SHP77 treated with DMSO at 0.1 percent for 48 hours (cell line): ENCODE measurements around the gene FAM135A.
"Not testable (repeated sequence)": the region's sequence is repeated elsewhere in the genome, so short reads cannot be mapped to it uniquely, and the experiment has no call there.

Experiments used
- DNase-seq: peaks from one replicate; lab custom pipeline; 2025; lab: John Stamatoyannopoulos, UW

Gene FAM135A

GRCh38 chr6:70547313-70547712, 134.0 kb downstream of the FAM135A start:
- no peak for DNase-seq

GRCh38 chr6:70547905-70548304, 134.6 kb downstream of the FAM135A start:
- no peak for DNase-seq

DNA sequence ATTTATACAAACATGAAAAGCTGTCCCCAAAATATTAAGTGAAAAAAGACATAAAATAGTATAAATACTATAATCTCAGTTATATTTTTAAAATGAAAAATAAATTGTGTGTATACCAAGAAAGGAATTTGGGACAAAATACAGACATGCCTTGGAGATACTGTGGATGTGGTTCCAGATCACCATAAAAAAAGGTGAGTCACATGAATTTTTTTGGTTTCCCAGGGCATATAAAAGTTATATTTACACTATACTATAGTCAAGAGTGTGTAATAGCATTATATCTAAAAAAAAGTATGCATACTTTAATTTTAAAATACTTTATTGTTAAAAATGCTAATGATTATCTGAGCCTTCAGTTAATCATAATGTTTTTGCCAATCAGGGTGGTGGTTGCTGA, 136.0 kb downstream of the FAM135A start:
- no peak for DNase-seq

DNA sequence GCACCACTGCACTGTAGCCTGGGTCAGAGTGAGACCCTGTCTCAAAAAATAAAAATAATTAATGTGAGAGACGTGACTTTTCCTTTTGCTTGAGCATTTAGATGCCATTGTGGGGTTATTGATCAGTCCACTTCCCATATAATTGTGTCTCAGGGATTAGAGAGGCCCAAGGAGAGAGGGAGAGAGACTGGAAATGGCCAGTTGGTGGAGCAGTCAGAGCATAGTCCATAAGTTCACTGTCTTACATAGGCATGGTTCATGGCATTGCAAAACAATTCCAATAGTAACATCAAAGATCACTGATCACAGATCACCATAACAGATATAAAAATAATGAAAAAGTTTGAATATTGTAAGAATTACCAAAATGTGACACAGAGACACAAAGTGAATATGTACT, 138.3 kb downstream of the FAM135A start:
- no peak for DNase-seq

DNA sequence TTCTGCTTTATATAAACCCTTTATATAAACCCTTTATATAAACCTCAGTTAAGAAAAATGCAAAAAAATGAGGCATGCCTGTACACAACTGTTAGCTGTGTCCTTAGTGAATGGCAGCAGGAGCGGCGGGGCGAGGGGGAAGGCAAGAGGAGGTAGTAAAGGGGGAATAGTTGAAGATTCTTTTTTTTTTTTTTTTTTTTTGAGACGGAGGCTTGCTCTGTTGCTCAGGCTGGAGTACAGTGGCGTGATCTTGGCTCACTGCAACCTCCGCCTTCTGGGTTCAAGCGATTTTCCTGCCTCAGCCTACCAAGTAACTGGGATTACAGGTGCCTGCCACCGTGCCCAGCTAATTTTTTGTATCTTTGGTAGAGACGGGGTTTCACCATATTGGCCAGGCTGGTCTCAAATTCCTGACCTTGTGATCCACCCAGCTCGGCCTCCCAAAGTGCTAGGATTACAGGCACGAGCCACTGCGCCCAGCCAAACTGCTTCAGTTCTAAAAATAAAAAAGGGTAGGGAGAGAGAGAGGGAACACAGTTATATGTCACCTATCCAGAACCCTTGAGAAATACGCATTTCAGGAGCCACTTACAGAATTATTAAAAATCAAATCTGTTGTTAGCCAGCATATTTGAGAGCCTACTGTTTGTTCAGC, 139.1 kb downstream of the FAM135A start:
- DNase-seq, result not testable (repeated sequence)

- DNase-seq, result no peak
These were observed 139.7 kb downstream of the FAM135A start for GRCh38 chr6:70552974-70553373.

DNA sequence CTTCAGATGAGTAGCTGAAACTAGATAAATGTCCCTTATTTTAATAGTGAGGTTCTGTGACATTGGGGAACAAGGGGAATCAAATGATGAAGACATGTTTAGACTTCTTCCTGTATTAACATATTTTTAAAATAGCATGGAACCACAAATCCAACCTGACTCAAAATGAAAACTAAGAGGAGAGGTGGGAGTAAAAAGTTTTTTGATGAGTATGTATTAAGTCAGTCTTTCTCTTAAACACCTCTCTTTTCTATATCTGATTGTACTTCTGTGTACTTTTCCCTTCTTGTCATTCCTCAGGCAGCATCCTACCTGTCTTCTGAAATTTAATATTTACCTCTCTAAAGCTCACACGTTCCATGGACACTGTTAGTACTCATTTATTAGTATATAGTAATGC, 144.7 kb downstream of the FAM135A start:
- no peak for DNase-seq

DNA sequence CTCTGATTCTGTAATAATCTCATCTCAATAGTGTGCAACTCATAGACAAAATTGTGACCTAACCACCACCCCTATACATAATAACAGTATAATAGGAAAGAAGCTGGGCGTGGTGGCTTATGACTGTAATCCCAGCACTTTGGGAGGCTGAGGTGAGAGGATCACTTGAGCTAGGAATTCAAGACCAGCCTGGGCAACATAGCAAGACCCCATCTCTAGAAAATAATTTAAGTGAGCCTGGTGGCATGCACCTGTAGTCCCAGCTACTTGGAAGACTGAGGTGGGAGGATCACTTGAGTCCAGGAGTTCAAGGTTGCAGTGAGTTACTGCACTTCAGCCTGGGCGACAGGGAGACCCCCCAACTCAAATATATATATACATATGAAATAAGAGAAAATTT, 149.1 kb downstream of the FAM135A start:
- not testable (repeated sequence) for DNase-seq

- no peak for DNase-seq
These were observed 150.2 kb downstream of the FAM135A start for GRCh38 chr6:70563530-70563929.

- DNase-seq, result peak; percentile 83
These were observed 153.6 kb downstream of the FAM135A start, which contains the start of gene SDHAF4 for GRCh38 chr6:70566751-70567382. Gene SDHAF4, plus strand, starts transcription at chr6:70566930. Its CDS starts 11 bp downstream, at chr6:70566941.

GRCh38 chr6:70574643-70575042, 161.3 kb downstream of the FAM135A start:
- no peak for DNase-seq

DNA sequence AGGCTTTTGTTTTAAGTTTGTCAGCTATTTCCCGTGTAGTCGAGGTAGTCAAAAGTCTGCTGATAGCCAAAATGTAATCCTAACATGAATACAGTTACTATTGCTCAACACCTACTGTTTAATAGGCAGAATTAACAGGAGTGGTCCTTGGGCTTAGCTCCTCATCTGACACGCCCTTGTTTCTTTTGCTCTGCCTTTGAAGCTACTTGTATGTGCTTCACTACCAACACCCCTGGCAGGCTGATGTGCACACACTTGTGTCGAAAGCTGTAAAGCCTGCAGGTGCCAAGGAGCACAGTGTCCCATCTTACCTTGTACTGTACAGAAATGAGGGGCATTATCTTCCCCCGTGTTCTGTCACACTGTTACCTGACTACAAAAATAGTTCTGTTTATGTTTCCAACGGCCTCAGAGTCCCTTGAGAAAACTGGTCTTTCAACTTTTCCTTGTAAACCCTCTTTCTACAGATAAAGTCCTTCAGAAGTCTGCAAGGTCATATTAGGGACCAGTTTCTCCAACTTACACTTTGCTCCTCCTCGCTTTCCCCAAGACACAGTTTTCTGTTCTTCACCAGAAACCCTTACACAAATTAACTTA, 162.7 kb downstream of the FAM135A start:
- no peak for DNase-seq

- DNase-seq, result no peak
These were observed 172.8 kb downstream of the FAM135A start for GRCh38 chr6:70586114-70586513.

DNA sequence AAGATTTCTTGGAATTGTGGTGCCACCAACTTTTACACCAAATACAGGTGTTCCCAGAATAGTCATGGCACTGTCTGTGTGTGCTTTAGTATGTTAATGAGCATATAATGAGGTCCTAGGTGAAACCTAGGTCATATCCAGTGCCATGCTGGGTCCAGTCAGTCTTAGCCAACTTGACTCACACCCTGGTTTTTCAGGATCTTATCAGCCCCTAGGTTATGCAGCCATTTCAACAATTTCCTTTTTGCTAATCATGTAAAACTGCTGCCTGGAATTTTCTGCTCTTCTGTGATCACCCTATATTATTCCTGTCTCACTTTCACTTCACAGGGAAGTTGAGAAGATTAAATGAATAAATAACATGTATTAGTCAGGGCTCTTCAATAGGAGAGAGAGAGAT, 177.1 kb downstream of the FAM135A start:
- DNase-seq, result no peak

- no peak for DNase-seq
These were observed 179.2 kb downstream of the FAM135A start for GRCh38 chr6:70592391-70593117.

DNA sequence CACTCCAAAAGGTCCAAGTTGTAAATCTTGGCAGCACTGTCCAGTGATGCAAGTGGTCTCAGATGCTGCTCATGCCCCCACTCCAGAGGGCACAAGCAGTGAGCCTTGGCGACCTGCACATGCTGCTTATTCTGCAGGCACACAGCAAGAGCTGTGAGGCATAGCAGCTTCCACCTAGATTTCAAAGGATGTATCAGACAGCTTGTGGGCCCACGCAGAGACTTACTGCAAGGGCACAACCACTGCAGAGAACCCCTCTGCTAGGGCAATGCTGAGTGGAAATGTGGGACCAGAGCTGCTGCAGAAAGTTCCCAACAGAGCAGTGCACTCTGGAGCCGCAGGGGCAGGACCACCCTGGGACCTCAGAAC, 179.8 kb downstream of the FAM135A start:
- no peak for DNase-seq

DNA sequence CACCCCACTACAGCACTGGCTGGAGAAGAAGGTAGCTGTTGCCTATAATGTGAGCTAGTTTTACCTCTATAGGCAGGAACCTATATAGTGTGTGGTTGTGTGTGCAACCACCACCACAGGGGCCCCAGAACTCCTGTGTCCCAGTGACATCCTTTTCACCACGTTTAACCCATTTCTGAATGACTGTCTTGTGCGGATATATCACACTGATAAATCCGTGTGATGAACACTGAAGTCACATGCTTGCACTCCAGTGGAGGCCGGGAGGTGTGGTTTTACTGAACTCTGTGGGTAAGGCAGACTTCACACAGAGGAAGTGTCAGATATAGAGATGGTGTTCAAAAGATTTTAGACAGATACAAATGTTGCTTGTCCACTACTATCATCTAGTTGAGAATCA, 185.9 kb downstream of the FAM135A start:
- no peak for DNase-seq

GRCh38 chr6:70601014-70601413, 187.7 kb downstream of the FAM135A start:
- no peak for DNase-seq

DNA sequence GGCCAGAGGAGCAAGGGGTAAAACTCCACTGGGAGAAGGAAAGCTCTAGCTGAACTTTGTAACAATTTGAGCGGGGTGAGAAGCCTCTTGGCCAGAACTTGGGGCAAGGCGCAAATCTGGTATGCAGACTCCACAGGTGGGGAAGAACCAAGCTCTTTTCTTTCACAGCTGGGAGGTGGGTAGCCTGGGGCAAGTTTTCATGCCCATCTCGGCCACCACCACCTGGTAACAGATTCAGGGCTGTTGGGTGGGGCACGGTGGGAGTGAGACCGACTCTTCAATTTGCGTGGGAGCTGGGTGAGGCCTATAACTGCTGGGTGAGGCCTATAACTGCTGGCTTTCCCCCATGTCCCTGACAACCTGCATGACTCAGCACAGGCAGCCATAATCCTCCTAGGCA, 190.9 kb downstream of the FAM135A start:
- no peak for DNase-seq

GRCh38 chr6:70607371-70607770, 194.1 kb downstream of the FAM135A start:
- not testable (repeated sequence) for DNase-seq

DNA sequence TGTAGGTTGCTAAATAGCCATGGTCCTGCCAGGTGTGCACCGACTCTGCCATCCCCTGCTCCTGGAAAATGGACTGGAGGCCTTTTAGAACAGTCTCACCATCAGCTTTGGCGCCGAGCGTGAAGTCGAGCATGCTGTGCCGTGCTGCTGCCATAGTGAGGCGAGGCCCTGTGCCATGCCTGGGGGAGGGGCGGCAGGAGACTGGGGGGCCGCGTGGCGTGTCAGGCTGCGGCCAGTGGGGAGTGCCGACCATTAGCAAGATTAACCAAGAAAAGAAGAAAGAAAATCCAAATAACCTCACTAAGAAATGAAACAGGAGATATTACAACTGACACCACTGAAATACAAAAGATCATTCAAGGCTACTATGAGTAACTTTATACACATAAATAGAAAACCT, 195.9 kb downstream of the FAM135A start:
- not testable (repeated sequence) for DNase-seq
